Measurements from ENCODE around the gene HFE. TPM values are rescaled to one million over a fixed set of nuclear protein-coding genes. Genes with fewer than 3 reads are reported as not detected.

HFE gene
- total and polyA plus RNA-seq, 2 of the 13 experiments (the other 11 are each of a cell fraction or from before 2014, with no cell fraction given), result 3.7 to 6.3 TPM

- no peak for TF ChIP-seq BHLHE40 (IDR thresholded peaks at IDR 0.05; ENCODE audit: low read length)
- 0 out of 2 replicates have a peak, but pooled peaks have one; percentile 18 for TF ChIP-seq PITX1 (CRISPR knock-in tag; IDR thresholded peaks at IDR 0.05)
- no peak for TF ChIP-seq HIC2 (CRISPR knock-in tag; IDR thresholded peaks at IDR 0.05; ENCODE audit: low read depth)
- 0 out of 2 replicates have a peak, but pooled peaks have one; percentile 4 for TF ChIP-seq ZNF614 (CRISPR knock-in tag; IDR thresholded peaks at IDR 0.05; ENCODE audit: borderline replicate concordance)
- TF ChIP-seq CCAR2 (optimal IDR thresholded peaks at IDR 0.05; ENCODE audit: low read depth, low read length), result no peak
- no peak for TF ChIP-seq KDM4B (CRISPR knock-in tag; IDR thresholded peaks at IDR 0.05)
- TF ChIP-seq MLXIP (CRISPR knock-in tag; IDR thresholded peaks at IDR 0.05; ENCODE audit: borderline replicate concordance), result no peak
- no peak for TF ChIP-seq ZBTB43 (CRISPR knock-in tag; conservative IDR thresholded peaks at IDR 0.05)
- peak; percentile 96 for TF ChIP-seq RCOR2 (CRISPR knock-in tag; IDR thresholded peaks at IDR 0.05)
- TF ChIP-seq MBNL3 (CRISPR knock-in tag; conservative IDR thresholded peaks at IDR 0.05), result no peak
- TF ChIP-seq SMARCE1 (IDR thresholded peaks at IDR 0.05; ENCODE audit: borderline replicate concordance), result no peak
- TF ChIP-seq SATB2 (CRISPR knock-in tag; IDR thresholded peaks at IDR 0.05), result no peak
- TF ChIP-seq POGK (CRISPR knock-in tag; conservative IDR thresholded peaks at IDR 0.05), result no peak
- no peak for TF ChIP-seq PBX3 (CRISPR knock-in tag; IDR thresholded peaks at IDR 0.05; ENCODE audit: borderline replicate concordance)
- no peak for TF ChIP-seq ATF5 (CRISPR knock-in tag; IDR thresholded peaks at IDR 0.05; ENCODE audit: low read depth)
- peak; percentile 91 for TF ChIP-seq RAD21 (CRISPR knock-in tag; IDR thresholded peaks at IDR 0.05)
- TF ChIP-seq U2AF1 (optimal IDR thresholded peaks at IDR 0.05; ENCODE audit: low read depth, low read length), result no peak
- no peak for TF ChIP-seq ZBTB42 (CRISPR knock-in tag; IDR thresholded peaks at IDR 0.05)
- no peak for TF ChIP-seq SRSF1 (optimal IDR thresholded peaks at IDR 0.05; ENCODE audit: low read depth, low read length)
- TF ChIP-seq ZNF136 (CRISPR knock-in tag; IDR thresholded peaks at IDR 0.05; ENCODE audit: low read depth), result no peak
- TF ChIP-seq TOPORS (CRISPR knock-in tag; IDR thresholded peaks at IDR 0.05), result no peak
Observed at GRCh38 chr6:26064619-26065257, 22.5 kb upstream of the HFE start (continued).
